Activated naive CD4-positive, alpha-beta T cell treated with anti-CD3 and anti-CD28 coated beads, Interleukin-2, amount 10 ng/mL, durations not matched to agents 7 days and 5 days (primary cell): ENCODE results near the gene MEN1.
"Not testable (repeated sequence)": the region's sequence is repeated elsewhere in the genome, so short reads cannot be mapped to it uniquely, and the experiment has no call there.

Experiments
- CTCF ChIA-PET: fragments of 350-600 bp; sonication (Branson Sonifier 250); formaldehyde crosslinking; loops from one replicate; lab custom pipeline; 2021; ENCODE audit warnings: antibody characterized with exemption; lab: Charles Lee
- DNase-seq: peaks from one replicate; pipeline ENCODE4 v3.0.0-alpha.2; 2020
- H3K27ac Mint-ChIP-seq: one replicate; pipeline ENCODE4 v1.8.0; 2021; ENCODE audit warnings: mild to moderate bottlenecking, moderate library complexity, mixed read lengths
- H3K27me3 Mint-ChIP-seq: one replicate; pipeline ENCODE4 v1.8.0; 2021; ENCODE audit warnings: mild to moderate bottlenecking, mixed read lengths
- H3K36me3 Mint-ChIP-seq: one replicate; pipeline ENCODE4 v1.8.0; 2021; ENCODE audit warnings: mixed read lengths
- H3K4me1 Mint-ChIP-seq: one replicate; pipeline ENCODE4 v1.8.0; 2021; ENCODE audit warnings: mixed read lengths
- H3K4me3 Mint-ChIP-seq: one replicate; pipeline ENCODE4 v1.8.0; 2021; ENCODE audit warnings: mild to moderate bottlenecking, moderate library complexity, mixed read lengths
- H3K9me3 Mint-ChIP-seq: one replicate; pipeline ENCODE4 v1.8.0; 2021; ENCODE audit warnings: mixed read lengths

The MEN1 gene

GRCh38 chr11:64851831-64852351 lies 41.5 kb upstream of the MEN1 start:
- DNase-seq = no peak

GRCh38 chr11:64850979-64851567 lies 40.7 kb upstream of the MEN1 start:
- Mint-ChIP-seq H3K27ac (peak overlapping the region; percentile 88), H3K27me3 (no peaks in the 10 kb centered on the region), H3K36me3 (peaks cover 39% of the 10 kb centered on the region), H3K9me3 (no peaks in the 10 kb centered on the region), H3K4me3 (no peak overlapping the region), H3K4me1 (peaks cover 90% of the 10 kb centered on the region)
- DNase-seq = peak; percentile 72
- CTCF ChIA-PET = interaction anchor here (6.3 to 16.4 kb wide), 3 partner anchors 11 to 36 kb away, joined by 47 to 592 read pairs (median 106); partner anchors contain the start of gene EHD1

More at GRCh38 chr11:64851831-64852351, 41.5 kb upstream of the MEN1 start:
- Mint-ChIP-seq H3K27me3 (no peaks in the 10 kb centered on the region), H3K27ac (peak overlapping the region; percentile 88), H3K4me1 (peaks cover 97% of the 10 kb centered on the region), H3K4me3 (no peak overlapping the region), H3K9me3 (no peaks in the 10 kb centered on the region), H3K36me3 (peaks cover 47% of the 10 kb centered on the region)
- CTCF ChIA-PET = interaction anchor here (1.9 to 16.4 kb wide), 4 partner anchors 11 to 35 kb away, joined by 4 to 592 read pairs (median 76); partner anchors contain the start of gene EHD1

- DNase-seq = no peak
- CTCF ChIA-PET = interaction anchor here (1.0 to 16.4 kb wide), 6 partner anchors 13 to 261 kb away, joined by 3 to 592 read pairs (median 44); partner anchors contain the start of genes ARL2 and EHD1
- peaks cover 84% of the 10 kb centered on the region for H3K4me1 Mint-ChIP-seq
- peaks cover 28% of the 10 kb centered on the region for H3K36me3 Mint-ChIP-seq
- H3K4me3 Mint-ChIP-seq = no peak overlapping the region
- peak overlapping the region; percentile 78 for H3K27ac Mint-ChIP-seq
- H3K9me3 Mint-ChIP-seq = no peaks in the 10 kb centered on the region
- no peaks in the 10 kb centered on the region for H3K27me3 Mint-ChIP-seq
Observed at GRCh38 chr11:64849598-64850356, 39.4 kb upstream of the MEN1 start.

GRCh38 chr11:64848826-64849597 lies 38.7 kb upstream of the MEN1 start:
- CTCF ChIA-PET = interaction anchor here (1.0 to 16.4 kb wide), 14 partner anchors 11 to 467 kb away, joined by 3 to 592 read pairs (median 5); partner anchors contain the start of genes ARL2, BATF2, EHD1 and TM7SF2
- Mint-ChIP-seq H3K27me3 (no peaks in the 10 kb centered on the region), H3K9me3 (no peaks in the 10 kb centered on the region), H3K36me3 (peaks cover 20% of the 10 kb centered on the region), H3K4me1 (peaks cover 79% of the 10 kb centered on the region), H3K4me3 (no peak overlapping the region), H3K27ac (peak overlapping the region; percentile 86)
- peak; percentile 57 for DNase-seq

GRCh38 chr11:64848214-64848825 lies 38.0 kb upstream of the MEN1 start:
- CTCF ChIA-PET = interaction anchor here (0.9 to 16.4 kb wide), 18 partner anchors 8 to 468 kb away, joined by 3 to 592 read pairs (median 5); partner anchors contain the start of genes ARL2, BATF2, EHD1 and MEN1
- no peak for DNase-seq
- H3K27me3 Mint-ChIP-seq = no peaks in the 10 kb centered on the region

GRCh38 chr11:64846998-64847666 lies 36.8 kb upstream of the MEN1 start:
- Mint-ChIP-seq H3K4me1 (peaks cover 71% of the 10 kb centered on the region), H3K27ac (peak overlapping the region; percentile 58), H3K9me3 (no peaks in the 10 kb centered on the region), H3K4me3 (no peak overlapping the region), H3K27me3 (peaks cover 4% of the 10 kb centered on the region), H3K36me3 (peaks cover 5% of the 10 kb centered on the region)
- peak; percentile 95 for DNase-seq
- CTCF ChIA-PET = interaction anchor here (0.6 to 16.4 kb wide), 17 partner anchors 9 to 469 kb away, joined by 3 to 592 read pairs (median 5); partner anchors contain the start of genes ARL2, BATF2, EHD1 and MEN1

More at GRCh38 chr11:64848214-64848825, 38.0 kb upstream of the MEN1 start:
- Mint-ChIP-seq H3K4me1 (peaks cover 77% of the 10 kb centered on the region), H3K36me3 (peaks cover 17% of the 10 kb centered on the region), H3K27ac (peak overlapping the region; percentile 86), H3K4me3 (no peak overlapping the region), H3K9me3 (no peaks in the 10 kb centered on the region)

- not testable (repeated sequence) for H3K36me3 Mint-ChIP-seq
- CTCF ChIA-PET = interaction anchor here (0.9 to 16.4 kb wide), 9 partner anchors 17 to 470 kb away, joined by 3 to 592 read pairs (median 6); partner anchors contain the start of genes ARL2, BATF2, EHD1 and RASGRP2
Observed at GRCh38 chr11:64845776-64846129, 35.4 kb upstream of the MEN1 start.

GRCh38 chr11:64845129-64845775 lies 34.9 kb upstream of the MEN1 start:
- Mint-ChIP-seq H3K4me1 (peaks cover 53% of the 10 kb centered on the region), H3K4me3 (peak overlapping the region; percentile 51), H3K9me3 (no peaks in the 10 kb centered on the region), H3K27me3 (peaks cover 4% of the 10 kb centered on the region), H3K36me3 (no peaks in the 10 kb centered on the region), H3K27ac (no peak overlapping the region)
- DNase-seq = no peak
- CTCF ChIA-PET = interaction anchor here (0.9 to 16.4 kb wide), 10 partner anchors 17 to 273 kb away, joined by 3 to 592 read pairs (median 8); partner anchors contain the start of genes ARL2, BATF2, EHD1 and RASGRP2

More at GRCh38 chr11:64845776-64846129, 35.4 kb upstream of the MEN1 start:
- not testable (repeated sequence) for H3K4me3 Mint-ChIP-seq, H3K27me3 Mint-ChIP-seq, DNase-seq, H3K9me3 Mint-ChIP-seq, H3K27ac Mint-ChIP-seq
- H3K4me1 Mint-ChIP-seq = peaks cover 57% of the 10 kb centered on the region

GRCh38 chr11:64844330-64845128 lies 34.2 kb upstream of the MEN1 start, which contains the start of gene CDC42BPG:
CDC42BPG (minus strand) TSS chr11:64844653; CDS start chr11:64844569, 84 bp downstream.
- Mint-ChIP-seq H3K4me1 (peaks cover 46% of the 10 kb centered on the region), H3K4me3 (peak within 1 kb of the TSS; percentile 75), H3K9me3 (no peaks in the 10 kb centered on the region), H3K27me3 (peaks cover 4% of the 10 kb centered on the region), H3K27ac (no peak within 1 kb of the TSS), H3K36me3 (no peaks in the 10 kb centered on the region)
- DNase-seq = peak; percentile 80
- CTCF ChIA-PET = interaction anchor here (0.7 to 16.4 kb wide), 12 partner anchors 9 to 273 kb away, joined by 3 to 592 read pairs (median 4); partner anchors contain the start of genes ARL2, BATF2, EHD1 and RASGRP2

- CTCF ChIA-PET = interaction anchor here (0.7 to 16.4 kb wide), 12 partner anchors 9 to 273 kb away, joined by 3 to 592 read pairs (median 4); partner anchors contain the start of genes ARL2, EHD1, RASGRP2 and SF1
- peak overlapping the region; percentile 75 for H3K4me3 Mint-ChIP-seq
- H3K27me3 Mint-ChIP-seq = peaks cover 4% of the 10 kb centered on the region
- H3K9me3 Mint-ChIP-seq = no peaks in the 10 kb centered on the region
- no peak for DNase-seq
- H3K36me3 Mint-ChIP-seq = no peaks in the 10 kb centered on the region
- peaks cover 38% of the 10 kb centered on the region for H3K4me1 Mint-ChIP-seq
- no peak overlapping the region for H3K27ac Mint-ChIP-seq
Observed at GRCh38 chr11:64843686-64844329, 33.5 kb upstream of the MEN1 start.
